ENCODE measurements around the gene RASGRP2.

DNA sequence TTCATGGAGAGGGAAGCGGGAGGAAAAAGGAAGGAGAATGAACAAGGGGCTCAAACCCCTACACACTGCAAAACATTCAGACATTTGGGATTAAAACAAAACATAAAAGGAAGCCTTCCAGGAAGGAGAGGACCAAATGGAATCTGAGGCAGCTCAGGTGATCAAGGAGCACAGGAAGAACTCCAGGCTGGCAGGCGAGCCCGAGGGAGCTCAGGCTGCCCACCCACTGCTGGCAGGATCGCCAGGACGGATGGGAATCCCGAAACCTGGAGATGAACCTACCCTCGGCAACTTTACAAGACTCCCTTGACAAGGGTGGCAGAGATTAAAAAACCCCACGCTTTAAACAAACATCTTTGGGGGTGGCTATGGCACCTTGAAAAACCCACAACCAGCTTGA lies 20.8 kb upstream of the RASGRP2 start:
- TF ChIP-seq, protein P1, sequence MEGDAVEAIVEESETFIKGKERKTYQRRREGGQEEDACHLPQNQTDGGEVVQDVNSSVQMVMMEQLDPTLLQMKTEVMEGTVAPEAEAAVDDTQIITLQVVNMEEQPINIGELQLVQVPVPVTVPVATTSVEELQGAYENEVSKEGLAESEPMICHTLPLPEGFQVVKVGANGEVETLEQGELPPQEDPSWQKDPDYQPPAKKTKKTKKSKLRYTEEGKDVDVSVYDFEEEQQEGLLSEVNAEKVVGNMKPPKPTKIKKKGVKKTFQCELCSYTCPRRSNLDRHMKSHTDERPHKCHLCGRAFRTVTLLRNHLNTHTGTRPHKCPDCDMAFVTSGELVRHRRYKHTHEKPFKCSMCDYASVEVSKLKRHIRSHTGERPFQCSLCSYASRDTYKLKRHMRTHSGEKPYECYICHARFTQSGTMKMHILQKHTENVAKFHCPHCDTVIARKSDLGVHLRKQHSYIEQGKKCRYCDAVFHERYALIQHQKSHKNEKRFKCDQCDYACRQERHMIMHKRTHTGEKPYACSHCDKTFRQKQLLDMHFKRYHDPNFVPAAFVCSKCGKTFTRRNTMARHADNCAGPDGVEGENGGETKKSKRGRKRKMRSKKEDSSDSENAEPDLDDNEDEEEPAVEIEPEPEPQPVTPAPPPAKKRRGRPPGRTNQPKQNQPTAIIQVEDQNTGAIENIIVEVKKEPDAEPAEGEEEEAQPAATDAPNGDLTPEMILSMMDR (IDR thresholded peaks at IDR 0.05 in 8 of 11, conservative IDR thresholded peaks at IDR 0.05 in 3 of 11), result no peak
- no peak for TF ChIP-seq POLR2A (IDR thresholded peaks at IDR 0.05)

All from spleen (tissue), 7 donors.